ENCODE results near the gene ACER3. TPM values are rescaled to one million over a fixed set of nuclear protein-coding genes. Genes with fewer than 3 reads are reported as not detected.

ACER3 gene
- polyA plus RNA-seq, 1 experiment: 11.2 TPM

- Histone ChIP-seq H3K9me3 (ENCODE audit: control insufficient read depth, insufficient read depth, low read length) (no peaks in the 10 kb centered on the region; the same call in 1 of the 2 replicates), H3K27me3 (ENCODE audit: control insufficient read depth, insufficient read depth, low read length) (no peaks in the 10 kb centered on the region), H3K27ac (ENCODE audit: low read depth, low read length) (no peak overlapping the region), H3K4me3 (ENCODE audit: low read depth, low read length) (no peak overlapping the region)
- CTCF ChIA-PET: interaction anchor here (0.7 to 0.9 kb wide), 2 partner anchors 16 to 96 kb away, joined by 3 to 4 read pairs; no protein-coding TSS in a partner anchor
- POLR2A ChIA-PET: no interaction called here
- no peak for DNase-seq (ENCODE audit: low read depth, low spot score)
- no peak for TF ChIP-seq CTCF (IDR thresholded peaks at IDR 0.05; ENCODE audit: low read depth, low read length)
Measured at GRCh38 chr11:76822406-76822805, 38.3 kb upstream of the ACER3 start.

- CTCF ChIA-PET: interaction anchor here (0.8 to 2.0 kb wide), 3 partner anchors 12 to 102 kb away, joined by 3 to 9 read pairs (median 5); no protein-coding TSS in a partner anchor
- H3K27ac ChIP-seq (ENCODE audit: low read depth, low read length): no peak overlapping the region
- no peaks in the 10 kb centered on the region for H3K27me3 ChIP-seq (ENCODE audit: control insufficient read depth, insufficient read depth, low read length)
- POLR2A ChIA-PET: no interaction called here
- H3K4me3 ChIP-seq (ENCODE audit: low read depth, low read length): no peak overlapping the region
- no peak for DNase-seq (ENCODE audit: low read depth, low spot score)
- no peaks in the 10 kb centered on the region; the same call in 1 of the 2 replicates for H3K9me3 ChIP-seq (ENCODE audit: control insufficient read depth, insufficient read depth, low read length)
- TF ChIP-seq CTCF (IDR thresholded peaks at IDR 0.05; ENCODE audit: low read depth, low read length): no peak
Measured at GRCh38 chr11:76823481-76824028, 37.2 kb upstream of the ACER3 start.

GRCh38 chr11:76824083-76824939, 36.4 kb upstream of the ACER3 start:
- POLR2A ChIA-PET: no interaction called here
- DNase-seq (ENCODE audit: low read depth, low spot score): no peak
- no peak overlapping the region for H3K4me3 ChIP-seq (ENCODE audit: low read depth, low read length)
- no peak for TF ChIP-seq CTCF (IDR thresholded peaks at IDR 0.05; ENCODE audit: low read depth, low read length)
- no peaks in the 10 kb centered on the region; the same call in 1 of the 2 replicates for H3K9me3 ChIP-seq (ENCODE audit: control insufficient read depth, insufficient read depth, low read length)
- H3K27ac ChIP-seq (ENCODE audit: low read depth, low read length): no peak overlapping the region
- peaks cover under 1% of the 10 kb centered on the region for H3K27me3 ChIP-seq (ENCODE audit: control insufficient read depth, insufficient read depth, low read length)
- CTCF ChIA-PET: interaction anchor here (0.8 to 2.0 kb wide), 3 partner anchors 13 to 103 kb away, joined by 3 to 9 read pairs (median 5); no protein-coding TSS in a partner anchor

- DNase-seq (ENCODE audit: low read depth, low spot score): no peak
- ChIA-PET POLR2A (no interaction called here), CTCF (interaction anchor here (1.7 to 2.0 kb wide), 2 partner anchors 94 to 103 kb away, joined by 5 to 9 read pairs; no protein-coding TSS in a partner anchor)
- no peak for TF ChIP-seq CTCF (IDR thresholded peaks at IDR 0.05; ENCODE audit: low read depth, low read length)
- H3K27me3 ChIP-seq (ENCODE audit: control insufficient read depth, insufficient read depth, low read length): peaks cover 6% of the 10 kb centered on the region
- no peak overlapping the region for H3K27ac ChIP-seq (ENCODE audit: low read depth, low read length)
- no peaks in the 10 kb centered on the region; the same call in 1 of the 2 replicates for H3K9me3 ChIP-seq (ENCODE audit: control insufficient read depth, insufficient read depth, low read length)
- H3K4me3 ChIP-seq (ENCODE audit: low read depth, low read length): no peak overlapping the region
Measured at GRCh38 chr11:76824980-76825725, 35.6 kb upstream of the ACER3 start.
